ENCODE results near the gene ZWILCH.
A peak's percentile ranks its signal among the peaks of the same experiment; 100 is the strongest.

Gene ZWILCH

DNA sequence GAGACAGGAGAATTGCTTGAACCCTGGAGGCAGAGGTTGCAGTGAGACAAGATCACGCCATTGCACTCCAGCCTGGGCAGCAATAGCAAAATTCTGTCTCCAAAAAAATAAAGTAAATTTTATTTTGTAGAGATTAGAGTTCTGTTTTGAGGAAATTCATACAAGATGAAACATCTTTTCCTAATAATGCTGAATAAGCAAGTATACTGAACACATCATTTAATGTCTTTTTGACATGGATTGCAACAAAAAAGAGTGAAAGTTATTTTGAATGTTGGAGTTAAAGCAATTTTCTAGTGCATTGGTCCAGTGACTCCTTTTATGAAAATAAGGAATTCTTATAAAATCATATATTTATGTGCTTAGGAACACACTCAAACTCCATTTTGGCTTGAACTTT is 40.1 kb downstream of the ZWILCH start:
- no peak for DNase-seq (ENCODE audit: low spot score)

- DNase-seq (ENCODE audit: low spot score): no peak
These were observed 50.6 kb downstream of the ZWILCH start for GRCh38 chr15:66555685-66556084.

DNA sequence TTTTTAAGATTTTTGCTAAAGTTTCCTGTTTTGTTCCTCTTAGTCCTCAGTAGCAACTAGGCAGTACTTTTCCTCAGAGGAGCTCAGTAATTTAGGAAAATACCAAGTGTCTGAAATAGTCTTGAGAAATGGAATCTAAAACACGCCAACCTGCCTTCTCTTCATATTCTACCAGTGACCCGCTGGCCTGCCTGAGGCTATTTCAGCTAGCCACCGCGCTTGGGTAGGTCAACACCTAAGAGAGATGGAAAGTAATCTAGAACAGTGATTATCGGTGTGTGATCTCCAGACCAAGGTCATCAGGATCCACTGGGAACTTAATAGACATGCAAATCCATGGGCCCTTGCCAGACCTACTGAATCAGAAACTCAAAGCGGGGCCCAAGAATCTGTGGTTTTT is 53.1 kb downstream of the ZWILCH start:
- DNase-seq (ENCODE audit: low spot score): no peak

DNA sequence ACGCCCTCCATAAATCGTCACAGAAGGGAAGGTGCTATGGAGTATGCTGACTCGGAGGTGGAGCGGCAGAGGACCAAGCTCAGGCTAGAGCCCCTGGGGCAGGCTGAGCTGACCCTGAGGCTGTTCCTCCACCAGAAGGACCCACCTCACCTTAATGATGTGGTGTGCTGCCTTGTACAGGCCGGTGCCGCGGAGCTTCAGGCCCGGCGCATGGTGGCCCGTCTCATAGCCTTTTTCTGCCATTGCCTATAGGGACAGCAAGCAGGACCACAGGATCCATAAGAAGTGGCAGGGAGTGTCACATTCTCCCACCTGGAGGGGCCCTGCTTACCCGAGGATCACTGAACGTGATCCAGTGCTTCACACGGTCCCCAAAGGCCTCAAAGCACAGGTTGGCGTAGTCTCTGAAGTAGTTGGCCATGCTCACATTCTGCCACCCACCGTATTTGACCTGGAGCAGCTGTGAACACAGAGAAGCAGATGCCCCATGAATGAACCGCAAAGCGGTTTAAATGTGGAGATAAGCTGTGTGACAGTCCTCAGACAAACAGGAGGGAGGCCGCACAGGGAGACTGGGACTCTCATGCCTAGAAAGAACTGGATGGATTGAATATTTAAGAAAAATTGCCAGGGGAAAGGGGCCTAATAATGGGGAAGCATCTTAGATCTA is 55.9 kb downstream of the ZWILCH start:
- no peak for DNase-seq (ENCODE audit: low spot score)

DNA sequence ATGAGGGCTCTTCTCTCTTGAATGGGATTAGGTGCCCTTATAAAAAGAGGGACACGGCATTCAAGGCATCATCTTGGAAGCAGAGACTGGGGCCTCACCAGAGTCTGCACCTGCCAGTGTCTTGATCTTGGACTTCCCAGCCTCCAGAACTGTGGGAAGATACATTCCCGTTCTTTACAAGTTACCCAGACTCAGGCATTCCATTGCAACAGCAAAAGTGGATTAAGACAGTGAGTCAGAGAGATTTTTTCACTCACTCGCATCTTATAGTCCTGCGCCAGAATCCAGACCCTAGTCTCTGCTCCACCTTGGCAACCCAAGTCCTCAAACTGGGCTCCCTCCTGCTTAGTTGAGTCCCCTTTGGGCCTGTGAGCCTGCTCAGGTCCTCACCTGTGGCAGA is 58.0 kb downstream of the ZWILCH start:
- DNase-seq (ENCODE audit: low spot score): no peak

DNA sequence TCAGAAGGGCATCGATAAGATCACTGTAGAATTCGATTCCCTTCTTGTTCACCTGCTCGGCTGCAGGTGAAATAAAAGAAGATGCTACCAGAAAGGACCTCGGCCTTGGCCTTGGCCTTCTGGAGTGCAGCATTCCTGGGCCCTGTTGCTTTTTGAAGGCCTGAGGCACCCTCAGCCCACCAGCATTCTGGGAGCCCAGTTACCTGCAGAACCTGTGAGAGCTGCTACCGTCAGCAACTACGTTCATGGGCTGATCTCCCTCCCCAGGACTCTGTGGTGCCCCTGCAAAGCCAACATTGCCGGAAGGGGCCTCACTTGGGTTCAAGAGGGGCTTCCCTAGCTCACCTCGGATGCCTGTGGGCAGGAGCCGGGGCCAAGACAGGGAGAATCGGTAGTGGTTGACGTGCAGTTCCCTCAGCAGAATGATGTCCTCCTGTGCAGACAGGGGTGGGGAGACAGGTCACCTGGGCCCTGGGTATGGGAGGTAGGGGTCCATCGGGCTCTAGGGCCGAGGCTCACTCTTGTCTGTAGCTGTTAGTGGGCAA is 58.5 kb downstream of the ZWILCH start:
- DNase-seq (ENCODE audit: low spot score): no peak

DNA sequence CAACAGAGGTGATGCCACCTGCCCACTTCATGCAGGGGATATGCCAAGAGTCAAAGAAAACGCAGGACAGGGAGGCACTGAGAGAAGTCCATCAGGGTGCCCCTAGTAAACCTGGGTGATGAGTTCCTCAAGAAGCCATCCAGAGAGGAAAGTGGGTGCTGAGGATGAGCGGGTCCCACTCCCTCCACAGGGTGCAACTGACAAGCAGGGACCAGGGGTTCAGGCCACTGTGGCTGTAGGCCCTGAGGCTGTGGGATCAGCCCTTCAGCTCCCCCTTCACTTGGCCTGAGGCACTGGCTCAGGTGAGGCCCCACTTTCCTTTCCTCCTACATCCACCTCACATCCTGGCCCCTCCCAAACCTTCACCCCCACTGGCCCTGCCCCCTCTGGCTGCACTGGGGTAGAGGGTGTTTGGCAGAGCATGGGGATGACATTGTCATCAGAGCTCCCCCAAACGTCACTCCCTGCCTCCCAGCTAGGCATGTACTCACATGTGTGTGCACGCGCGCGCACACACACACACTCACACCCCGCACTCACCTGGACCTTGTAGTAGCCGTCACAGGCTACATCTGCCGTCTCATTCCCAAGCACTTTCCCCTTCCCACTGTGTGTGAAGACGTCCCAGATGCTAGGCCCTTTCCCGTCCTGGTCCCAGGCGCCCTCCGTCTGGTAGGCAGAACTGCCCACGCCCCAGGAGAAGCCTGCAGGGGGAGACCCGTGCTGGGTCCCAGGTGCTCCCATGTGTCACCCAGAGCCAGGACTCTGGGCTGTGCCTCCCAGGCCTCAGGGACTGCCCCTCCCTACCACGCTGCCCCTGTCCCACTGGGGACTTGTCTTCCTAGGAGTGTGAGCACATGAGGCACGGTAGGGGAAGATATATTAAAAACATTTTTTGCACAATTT is 59.3 kb downstream of the ZWILCH start:
- no peak for DNase-seq (ENCODE audit: low spot score)

DNA sequence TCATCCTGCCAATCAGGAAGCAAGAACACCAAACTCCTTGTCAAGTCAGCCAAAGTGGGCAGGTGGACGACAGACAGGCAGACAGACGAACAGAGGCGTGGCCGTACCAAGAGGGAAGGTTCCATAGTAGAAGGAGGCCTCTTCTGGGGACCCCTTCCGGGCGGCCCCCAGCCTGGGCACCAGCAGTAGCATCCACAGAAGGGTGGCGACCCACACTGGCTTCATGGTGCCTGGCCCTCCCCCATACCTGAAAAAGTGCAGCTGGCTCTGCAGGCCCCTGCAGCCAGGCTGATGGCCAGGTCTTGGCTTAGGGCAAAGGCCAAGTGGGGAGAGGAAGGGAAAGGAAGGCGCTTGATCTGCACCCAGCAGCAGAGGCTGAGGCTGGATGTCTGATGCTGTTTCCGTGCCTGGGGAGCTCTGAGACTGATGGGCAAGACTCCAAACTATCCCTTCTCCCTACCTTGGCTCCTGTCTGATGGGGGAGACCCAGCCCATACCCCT is 60.1 kb downstream of the ZWILCH start:
- DNase-seq (ENCODE audit: low spot score): no peak

GRCh38 chr15:66565741-66566144 is 60.6 kb downstream of the ZWILCH start, which contains the start of gene LCTL:
Gene LCTL (minus strand): TSS chr15:66565998. CDS start chr15:66565365, 633 bp downstream.
- peak; percentile 76 for DNase-seq (ENCODE audit: low spot score)

- peak; percentile 53 for DNase-seq (ENCODE audit: low spot score)
These were observed 61.9 kb downstream of the ZWILCH start for GRCh38 chr15:66566963-66567531.

GRCh38 chr15:66567897-66568296 is 62.8 kb downstream of the ZWILCH start:
- DNase-seq (ENCODE audit: low spot score): no peak

GRCh38 chr15:66569461-66570137 is 64.5 kb downstream of the ZWILCH start:
- DNase-seq (ENCODE audit: low spot score): no peak

DNA sequence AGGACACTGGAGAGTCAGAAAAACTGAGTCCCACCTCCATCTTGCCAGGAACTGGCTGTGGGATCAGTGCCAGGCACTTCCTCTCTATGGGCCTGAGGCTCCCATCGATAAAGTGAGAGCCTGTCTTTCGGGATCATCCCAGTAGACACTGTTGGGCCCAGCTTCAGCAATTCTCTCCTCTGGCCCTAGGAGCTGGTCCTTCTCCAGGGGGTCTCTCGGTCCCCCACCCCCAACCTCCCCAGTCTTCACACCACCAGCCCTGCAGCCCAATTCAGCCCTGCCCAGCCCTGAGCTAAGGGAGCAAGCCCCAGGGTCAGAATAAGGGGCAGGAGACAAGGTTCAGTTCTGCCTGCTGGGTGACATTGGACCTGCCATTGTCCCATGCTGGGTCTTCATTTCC is 65.2 kb downstream of the ZWILCH start:
- DNase-seq (ENCODE audit: low spot score): no peak

- DNase-seq (ENCODE audit: low spot score): no peak
These were observed 65.8 kb downstream of the ZWILCH start for GRCh38 chr15:66570842-66571478.

DNA sequence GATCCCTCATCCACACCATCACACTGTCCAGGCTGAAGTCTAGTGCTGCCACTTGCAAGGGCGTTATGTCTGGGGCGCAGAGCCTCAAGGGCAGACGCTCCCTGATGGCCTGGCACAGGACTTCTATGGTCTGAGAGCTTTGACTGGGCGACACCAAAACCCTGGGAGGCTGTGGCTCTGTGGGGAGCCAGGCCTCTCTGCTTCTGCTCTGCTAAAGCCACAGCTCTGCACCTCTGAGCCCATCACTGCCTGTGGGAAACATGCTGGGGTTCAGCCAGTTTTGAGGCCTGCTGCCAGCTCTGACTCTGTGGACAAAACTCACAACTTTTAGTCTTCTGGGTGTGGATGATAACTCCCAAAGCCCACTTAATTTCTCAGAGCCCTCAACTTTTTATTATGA is 67.0 kb downstream of the ZWILCH start:
- no peak for DNase-seq (ENCODE audit: low spot score)

GRCh38 chr15:66573348-66573718 is 68.2 kb downstream of the ZWILCH start:
- DNase-seq (ENCODE audit: low spot score): no peak

DNA sequence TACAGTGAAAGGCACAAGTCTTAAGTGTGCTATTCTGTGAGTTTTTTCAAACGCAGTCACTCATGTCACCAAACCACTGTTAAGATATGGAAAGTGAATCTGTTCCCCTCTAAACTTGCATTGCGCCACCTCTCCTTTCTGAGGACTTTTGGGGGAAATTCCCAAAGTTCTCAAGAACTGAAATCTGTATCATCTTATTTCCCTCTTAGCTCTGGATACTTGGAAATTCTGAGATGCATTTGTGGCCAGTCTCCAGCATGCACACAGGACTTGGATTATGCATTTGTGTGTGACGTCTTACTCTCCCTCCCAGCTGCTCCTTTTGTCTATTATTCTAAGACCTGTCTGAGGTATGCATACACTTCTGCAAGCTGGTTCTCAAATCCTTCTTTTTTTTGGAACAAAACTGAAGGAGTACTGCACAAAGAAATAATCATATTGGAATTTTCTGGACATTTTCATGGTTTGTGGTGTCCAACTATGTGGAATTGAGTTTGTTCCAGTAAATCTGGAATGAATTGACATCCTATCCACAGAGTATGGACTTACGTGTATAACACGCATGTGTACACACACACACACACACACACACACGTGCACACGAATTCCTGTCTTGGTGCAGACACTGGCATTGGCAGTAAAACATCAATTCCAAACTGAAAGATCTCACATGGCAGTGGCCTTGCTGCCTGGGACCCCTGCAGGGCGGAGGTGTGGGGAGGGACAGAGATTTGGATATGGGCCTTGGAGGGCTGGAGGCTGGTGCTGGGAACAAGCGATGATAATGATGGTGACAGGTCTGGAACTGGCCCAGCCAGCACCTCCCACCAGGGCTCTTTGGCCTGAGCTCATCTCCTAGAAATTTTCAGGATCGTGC is 68.8 kb downstream of the ZWILCH start:
- DNase-seq (ENCODE audit: low spot score): no peak

DNA sequence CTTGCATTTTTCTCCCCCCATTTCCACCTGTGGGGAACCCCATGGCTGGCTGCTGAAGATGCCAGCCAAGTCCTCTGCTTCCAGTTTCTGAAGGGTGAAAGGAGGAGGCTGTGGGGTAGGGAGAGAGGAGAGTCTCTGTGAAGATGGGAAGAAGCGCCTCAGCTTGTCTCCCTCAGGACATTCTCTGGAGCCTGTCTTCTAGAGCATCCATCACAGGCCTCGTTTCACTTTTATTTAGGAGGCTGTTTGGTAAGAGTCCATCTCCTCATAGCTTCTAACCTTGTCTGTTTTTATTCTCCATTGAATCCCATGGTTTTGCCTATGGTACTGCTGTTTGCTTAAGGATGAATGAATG is 69.4 kb downstream of the ZWILCH start:
- no peak for DNase-seq (ENCODE audit: low spot score)

- DNase-seq (ENCODE audit: low spot score): no peak
These were observed 73.3 kb downstream of the ZWILCH start for GRCh38 chr15:66578286-66578875.

GRCh38 chr15:66580643-66581042 is 75.5 kb downstream of the ZWILCH start:
- no peak for DNase-seq (ENCODE audit: low spot score)
